Panc1 (cell line): ENCODE results near the gene VSX1. TPM values are rescaled to one million over a fixed set of nuclear protein-coding genes. Genes with fewer than 3 reads are reported as not detected.

ENCODE experiments used
- ATAC-seq: fragments of 200-7000 bp; cut with Tn5 transposase; 2 replicates; pipeline ENCODE4 v1.9.1; 2020; ENCODE audit warnings: mild to moderate bottlenecking, moderate library complexity
- BruUV-seq: library from RNA; stranded (reverse); fragments of 400-500 nt; replicated peaks from 2 replicates; lab custom pipeline; 2021; lab: Mats Ljungman, UMichigan
- CTCF ChIA-PET: fragments of 300-600 bp; sonication (Branson Sonifier 250); formaldehyde crosslinking; loops from one replicate; lab custom pipeline; 2022; ENCODE audit warnings: antibody characterized with exemption; lab: Charles Lee
- POLR2A ChIA-PET: fragments of 300-600 bp; sonication (Branson Sonifier 250); formaldehyde crosslinking; loops from one replicate; lab custom pipeline; 2022; ENCODE audit warnings: antibody characterized with exemption; lab: Charles Lee
- DNase-seq: peaks from one replicate; pipeline ENCODE4 v3.0.0-alpha.2; 2010; ENCODE audit warnings: low read depth, low spot score
- H3K27ac ChIP-seq: 2 replicates; pipeline ENCODE4 v1.5.1; 2011; ENCODE audit warnings: mild to moderate bottlenecking, low read length, inconsistent platforms
- H3K27me3 ChIP-seq: fragments of 200-500 bp; sonication (Bioruptor generic); 2 replicates; pipeline ENCODE4 v1.6.0; 2014; ENCODE audit warnings: low read length, inconsistent platforms; ENCODE audit not compliant: control insufficient read depth, insufficient read depth
- H3K36me3 ChIP-seq: fragments of 200-500 bp; sonication (Bioruptor generic); 2 replicates; pipeline ENCODE4 v1.5.1; 2014; ENCODE audit warnings: inconsistent platforms, mild to moderate bottlenecking, low read length, moderate library complexity; ENCODE audit not compliant: control insufficient read depth, insufficient read depth
- H3K4me1 ChIP-seq: 2 replicates; pipeline ENCODE4 v1.5.1; 2011; ENCODE audit warnings: inconsistent platforms, mild to moderate bottlenecking, low read length, moderate library complexity; ENCODE audit not compliant: control insufficient read depth, insufficient read depth
- H3K4me3 ChIP-seq, 2 experiments: 2 replicates each; pipeline ENCODE4 v1.5.1; 2011 to 2012; ENCODE audit warnings: low read depth in 2 of 2, low read length in 2 of 2, mild to moderate bottlenecking in 2 of 2, inconsistent platforms in 1 of 2, moderate library complexity in 1 of 2
- H3K9me3 ChIP-seq: fragments of 200-500 bp; sonication (Bioruptor generic); 2 replicates; pipeline ENCODE4 v1.5.1; 2014; ENCODE audit warnings: low read depth, mild to moderate bottlenecking, inconsistent platforms, low read length, moderate library complexity; ENCODE audit not compliant: control insufficient read depth, insufficient read depth
- CTCF ChIP-seq: fragments of 450-650 bp; IDR thresholded peaks from 2 replicates; pipeline ENCODE4 v1.5.1; 2017; ENCODE audit warnings: mild to moderate bottlenecking
- POLR2AphosphoS5 ChIP-seq: IDR thresholded peaks from 2 replicates; pipeline ENCODE4 v1.6.1; 2012; ENCODE audit warnings: mild to moderate bottlenecking, low read depth, low read length, moderate library complexity
- REST ChIP-seq, 2 experiments: IDR thresholded peaks; 2 replicates each; pipeline ENCODE4 v1.6.1; 2011 to 2012; ENCODE audit warnings: low read depth in 2 of 2, control low read depth in 1 of 2, low read length in 1 of 2, mild to moderate bottlenecking in 1 of 2, moderate library complexity in 1 of 2; ENCODE audit not compliant: insufficient read depth in 1 of 2
- SIN3A ChIP-seq: IDR thresholded peaks from 2 replicates; pipeline ENCODE4 v1.6.1; 2012; ENCODE audit warnings: low read depth, mild to moderate bottlenecking, low read length, moderate library complexity, borderline replicate concordance; ENCODE audit not compliant: insufficient read depth
- TCF7L2 ChIP-seq: IDR thresholded peaks from 2 replicates; pipeline ENCODE4 v1.6.1; 2011; ENCODE audit warnings: mild to moderate bottlenecking, low read depth, low read length, inconsistent platforms
- in situ Hi-C: cut with HindIII; loops from 2 replicates; pipeline ENCODE4 v1.10.0; 2016; ENCODE audit warnings: low sequenced_read_pairs, low pct_unique_long_range_greater_than_20kb
- intact Hi-C: fragments of 100-400 bp; cut with micrococcal nuclease; formaldehyde crosslinking; loops from one replicate; pipeline ENCODE4 v1.10.0; 2022; ENCODE audit not compliant: unreplicated experiment
- total RNA-seq: library from RNA; stranded (reverse); gene quantifications from one replicate; pipeline ENCODE4 v1.2.1, GENCODE V29; 2021; ENCODE audit not compliant: unreplicated experiment

The VSX1 gene
- total RNA-seq, 1 experiment from 2014 or later = 0.21 TPM

DNA sequence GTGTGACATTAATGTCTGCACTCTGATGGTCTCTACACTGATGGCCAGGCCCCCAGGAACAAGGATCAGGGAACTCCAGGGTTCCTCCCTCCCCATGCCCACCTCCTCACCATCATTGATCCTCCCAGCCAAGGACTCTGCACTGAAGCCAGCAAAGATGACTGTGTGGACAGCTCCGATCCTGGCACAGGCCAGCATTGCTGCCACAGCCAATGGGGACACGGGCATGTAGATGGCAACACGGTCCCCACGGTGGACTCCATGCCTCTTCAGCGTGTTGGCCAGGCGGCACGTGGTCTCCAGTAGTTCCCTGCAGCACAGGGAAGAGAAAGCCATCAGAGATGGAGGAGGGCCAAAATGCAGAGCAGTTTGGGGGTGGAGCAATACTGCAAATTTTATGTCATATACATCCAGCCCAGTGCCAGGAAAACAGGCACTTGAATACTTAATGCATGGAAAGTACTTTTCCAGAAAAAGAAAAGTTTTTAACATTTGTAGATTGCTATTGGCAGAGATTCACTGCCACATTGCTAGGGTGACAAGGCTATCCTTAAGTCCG is 51.2 kb downstream of the VSX1 start:
- H3K9me3 ChIP-seq = no peaks in the 10 kb centered on the region
- no TSS peak for BruUV-seq
- ATAC-seq = no peak
- no peak overlapping the region for H3K27ac ChIP-seq
- H3K4me1 ChIP-seq = peaks cover 16% of the 10 kb centered on the region
- intact Hi-C loops (no loop called here), in situ Hi-C loops (no loop called here)
- H3K4me3 ChIP-seq = no peak overlapping the region
- TF ChIP-seq REST (IDR thresholded peaks at IDR 0.05; ENCODE audit: insufficient read depth in 1 of 2, low read depth in 2 of 2, low read length in 1 of 2) = no peak
- ChIA-PET CTCF (no interaction called here), POLR2A (no interaction called here)
- no peaks in the 10 kb centered on the region for H3K36me3 ChIP-seq
- DNase-seq = no peak
- H3K27me3 ChIP-seq = no peaks in the 10 kb centered on the region

- BruUV-seq = no TSS peak
- H3K4me3 ChIP-seq = no peak overlapping the region
- no peak overlapping the region for H3K27ac ChIP-seq
- ATAC-seq (no peak), DNase-seq (no peak)
- peaks cover 16% of the 10 kb centered on the region for H3K4me1 ChIP-seq
- ChIA-PET POLR2A (no interaction called here), CTCF (no interaction called here)
- H3K9me3 ChIP-seq = no peaks in the 10 kb centered on the region
- intact Hi-C loops = no loop called here
- H3K27me3 ChIP-seq = no peaks in the 10 kb centered on the region
- TF ChIP-seq REST (IDR thresholded peaks at IDR 0.05; ENCODE audit: insufficient read depth in 1 of 2, low read depth in 2 of 2, low read length in 1 of 2) = no peak
- TF ChIP-seq SIN3A = no peak
- in situ Hi-C loops = no loop called here
- no peaks in the 10 kb centered on the region for H3K36me3 ChIP-seq
Measured at GRCh38 chr20:25030007-25030648, 51.8 kb downstream of the VSX1 start.

DNA sequence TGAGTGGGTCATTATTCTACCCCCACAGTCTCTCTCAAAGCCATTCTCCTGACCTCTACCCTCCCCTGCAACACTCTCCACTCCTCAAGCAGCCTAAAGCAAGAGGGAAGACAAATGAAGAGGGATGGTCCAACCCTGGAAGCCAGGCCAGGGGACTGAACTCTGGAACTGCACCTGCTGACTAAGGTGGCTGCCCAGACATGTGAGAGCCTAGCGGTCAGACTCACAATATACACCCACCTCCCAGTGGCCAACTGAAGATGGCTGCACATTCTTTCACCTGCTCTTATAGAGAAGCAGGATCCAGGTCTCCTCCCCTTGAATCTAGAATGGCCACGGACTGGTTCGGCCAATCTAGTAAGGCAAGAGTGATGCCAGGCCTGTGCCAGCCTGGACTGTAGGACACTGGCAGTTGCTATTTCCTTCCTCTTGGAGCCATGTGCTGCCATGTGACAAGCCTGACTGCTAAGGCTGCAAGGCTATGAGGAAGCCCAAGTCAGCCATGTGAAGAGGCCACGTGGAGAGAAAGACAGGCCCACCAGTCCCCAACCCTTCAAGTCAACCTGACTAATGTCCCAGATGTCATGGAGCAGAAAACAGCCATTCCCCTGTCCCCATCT is 55.8 kb downstream of the VSX1 start:
- H3K4me1 ChIP-seq = no peaks in the 10 kb centered on the region
- TF ChIP-seq CTCF = no peak
- TF ChIP-seq TCF7L2 = no peak
- no peak for TF ChIP-seq REST (IDR thresholded peaks at IDR 0.05; ENCODE audit: insufficient read depth in 1 of 2, low read depth in 2 of 2, low read length in 1 of 2)
- no peak for TF ChIP-seq POLR2AphosphoS5
- no peak for TF ChIP-seq SIN3A
- no peak overlapping the region for H3K4me3 ChIP-seq
- no peaks in the 10 kb centered on the region for H3K36me3 ChIP-seq
- DNase-seq (no peak), ATAC-seq (no peak)
- ChIA-PET CTCF (no interaction called here), POLR2A (no interaction called here)
- H3K27me3 ChIP-seq = no peaks in the 10 kb centered on the region
- BruUV-seq = no TSS peak
- H3K27ac ChIP-seq = no peak overlapping the region
- no peaks in the 10 kb centered on the region for H3K9me3 ChIP-seq
- intact Hi-C loops (no loop called here), in situ Hi-C loops (no loop called here)
